NCI-H2196 treated with DMSO at 0.1 percent for 48 hours (cell line): ENCODE results near the gene NCOA3.

ENCODE experiments used
- DNase-seq: peaks from one replicate; lab custom pipeline; 2025; ENCODE audit not compliant: unreplicated experiment; lab: John Stamatoyannopoulos, UW

NCOA3 gene

DNA sequence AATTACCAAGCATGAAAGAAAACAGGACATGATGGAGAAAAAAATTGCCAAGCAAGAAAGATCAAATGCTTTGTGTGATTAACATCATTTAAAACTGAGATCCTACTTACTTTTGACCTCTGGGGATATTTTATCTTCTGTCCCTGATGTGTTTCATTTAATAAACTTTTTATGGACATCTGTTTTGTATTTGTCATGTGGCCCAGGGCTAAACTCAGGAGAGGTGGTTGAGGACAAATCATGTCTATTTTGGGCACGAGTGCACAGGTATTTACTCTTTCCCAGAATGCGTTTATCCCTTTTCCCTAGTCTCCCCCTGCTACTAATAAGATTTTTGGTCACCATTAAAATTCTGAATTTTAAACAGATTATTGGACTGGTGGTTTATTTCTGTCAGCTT lies 128.2 kb downstream of the NCOA3 start:
- DNase-seq = no peak

DNA sequence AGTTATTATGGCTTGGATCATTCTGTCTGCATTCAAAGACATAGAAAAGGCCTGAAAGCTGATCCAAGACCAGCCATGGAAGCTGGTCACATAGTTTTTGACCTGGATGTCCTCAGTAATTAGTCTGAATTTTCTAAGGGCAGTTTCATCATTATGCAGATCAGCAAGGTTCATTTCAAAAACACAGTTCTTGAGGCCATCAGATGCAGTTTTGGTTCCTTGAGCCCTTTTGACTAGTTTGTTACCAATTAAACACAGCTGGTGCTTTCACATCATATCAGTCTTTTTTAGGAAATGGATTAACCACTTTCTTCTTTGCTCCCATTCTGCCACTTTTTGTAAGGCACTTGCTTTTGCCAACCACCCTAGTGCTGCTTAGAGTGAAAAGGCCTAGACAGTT lies 129.4 kb downstream of the NCOA3 start:
- DNase-seq = no peak

DNA sequence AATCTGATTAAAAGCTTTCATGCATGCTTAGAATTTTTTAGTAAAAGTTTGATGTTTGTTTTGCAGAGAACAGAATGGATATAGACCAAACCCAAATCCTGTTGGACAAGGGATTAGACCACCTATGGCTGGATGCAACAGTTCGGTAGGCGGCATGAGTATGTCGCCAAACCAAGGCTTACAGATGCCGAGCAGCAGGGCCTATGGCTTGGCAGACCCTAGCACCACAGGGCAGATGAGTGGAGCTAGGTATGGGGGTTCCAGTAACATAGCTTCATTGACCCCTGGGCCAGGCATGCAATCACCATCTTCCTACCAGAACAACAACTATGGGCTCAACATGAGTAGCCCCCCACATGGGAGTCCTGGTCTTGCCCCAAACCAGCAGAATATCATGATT lies 133.6 kb downstream of the NCOA3 start:
- no peak for DNase-seq

DNA sequence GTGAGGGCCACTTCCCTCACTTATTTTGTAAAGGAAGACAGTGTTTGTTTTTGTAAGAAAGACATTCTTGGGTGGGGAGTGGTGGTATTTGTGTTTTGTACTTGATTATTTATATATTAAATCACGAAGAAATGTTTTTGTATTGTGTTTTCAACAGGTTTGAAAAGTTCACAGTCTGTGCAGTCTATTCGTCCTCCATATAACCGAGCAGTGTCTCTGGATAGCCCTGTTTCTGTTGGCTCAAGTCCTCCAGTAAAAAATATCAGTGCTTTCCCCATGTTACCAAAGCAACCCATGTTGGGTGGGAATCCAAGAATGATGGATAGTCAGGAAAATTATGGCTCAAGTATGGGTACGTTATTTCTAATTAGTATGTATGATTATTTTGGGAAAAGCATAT lies 137.2 kb downstream of the NCOA3 start:
- DNase-seq = no peak

DNA sequence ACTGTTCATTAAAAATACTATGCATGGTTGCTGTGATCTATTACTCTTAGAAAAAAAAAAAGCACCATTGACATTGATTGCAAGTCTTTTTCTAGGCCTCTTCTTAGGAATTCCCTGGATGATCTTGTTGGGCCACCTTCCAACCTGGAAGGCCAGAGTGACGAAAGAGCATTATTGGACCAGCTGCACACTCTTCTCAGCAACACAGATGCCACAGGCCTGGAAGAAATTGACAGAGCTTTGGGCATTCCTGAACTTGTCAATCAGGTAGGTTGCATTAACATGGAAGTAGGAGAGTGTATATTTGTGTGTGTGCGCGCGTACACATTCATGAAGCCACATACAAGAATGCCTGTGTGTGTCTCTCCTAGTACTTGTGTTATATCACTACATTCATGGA lies 140.4 kb downstream of the NCOA3 start:
- DNase-seq = no peak

DNA sequence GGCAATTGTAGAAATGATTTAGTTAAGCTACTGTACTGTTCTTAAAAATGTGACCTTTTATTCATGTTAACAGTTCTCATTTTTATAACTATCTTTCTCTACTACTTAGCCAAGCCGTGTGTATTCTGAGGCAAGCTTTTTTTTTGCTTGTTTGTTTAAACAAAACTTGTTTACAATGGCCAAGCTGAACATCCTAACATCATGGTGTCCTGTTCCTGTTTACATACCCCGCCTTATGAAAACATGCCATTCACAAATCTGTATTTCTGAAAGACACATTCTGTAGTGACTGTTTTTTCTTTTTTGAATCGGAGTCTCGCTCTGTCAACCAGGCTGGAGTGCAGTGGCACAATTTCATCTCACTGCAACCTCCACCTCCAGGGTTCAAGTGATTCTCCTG lies 140.9 kb downstream of the NCOA3 start:
- DNase-seq = no peak

DNA sequence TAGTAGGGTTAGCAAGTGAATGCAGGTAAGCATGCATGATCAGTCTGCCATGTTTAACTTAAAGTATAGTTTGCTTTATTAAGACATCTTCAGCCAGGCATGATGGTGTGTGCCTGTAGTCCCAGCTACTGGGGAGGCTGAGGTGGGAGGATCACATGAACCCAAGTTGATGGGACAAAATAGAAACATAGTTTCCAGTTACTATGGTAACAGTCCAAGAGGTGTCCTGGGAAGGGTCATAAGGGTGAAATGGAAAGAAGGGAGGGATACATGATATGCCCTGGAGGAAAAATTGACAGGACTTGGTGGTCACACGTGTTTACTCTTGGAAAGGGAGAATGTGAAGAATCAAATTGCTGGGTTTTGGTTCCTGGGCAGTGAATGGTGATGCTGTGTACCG lies 143.9 kb downstream of the NCOA3 start:
- no peak for DNase-seq

DNA sequence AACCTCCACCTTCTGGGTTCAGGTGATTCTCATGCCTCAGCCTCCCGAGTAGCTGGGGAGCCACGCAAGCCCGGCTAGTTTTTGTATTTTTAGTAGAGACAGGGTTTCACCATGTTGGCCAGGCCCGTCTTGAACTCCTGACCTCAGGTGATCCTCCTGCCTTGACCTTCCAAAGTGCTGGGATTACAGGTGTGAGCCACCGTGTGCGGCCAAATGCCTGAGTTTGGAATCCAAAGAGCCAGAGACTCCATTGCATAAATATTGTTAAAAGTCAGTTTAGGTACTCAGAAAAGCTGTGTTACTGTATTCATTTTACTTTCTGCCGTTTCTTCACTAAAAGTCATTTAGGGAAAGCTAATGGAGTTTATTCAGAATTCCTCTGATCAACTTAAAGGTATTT lies 146.3 kb downstream of the NCOA3 start:
- no peak for DNase-seq

DNA sequence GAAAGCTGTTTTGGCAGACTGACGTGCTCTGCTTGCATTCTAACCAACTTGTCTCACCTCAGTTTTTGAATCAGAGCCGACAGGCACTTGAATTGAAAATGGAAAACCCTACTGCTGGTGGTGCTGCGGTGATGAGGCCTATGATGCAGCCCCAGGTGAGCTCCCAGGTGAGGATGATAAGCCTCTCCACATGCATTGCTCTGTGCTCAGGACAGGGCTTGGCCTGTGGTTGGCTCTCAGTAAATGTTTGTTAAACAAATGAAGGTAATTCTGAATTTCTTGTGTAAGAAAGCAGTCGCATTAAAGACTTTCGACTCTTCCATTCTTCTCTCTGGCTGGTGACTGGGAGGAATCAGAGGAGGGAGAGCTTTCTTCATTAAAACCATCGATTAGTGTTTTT lies 147.3 kb downstream of the NCOA3 start:
- no peak for DNase-seq

DNA sequence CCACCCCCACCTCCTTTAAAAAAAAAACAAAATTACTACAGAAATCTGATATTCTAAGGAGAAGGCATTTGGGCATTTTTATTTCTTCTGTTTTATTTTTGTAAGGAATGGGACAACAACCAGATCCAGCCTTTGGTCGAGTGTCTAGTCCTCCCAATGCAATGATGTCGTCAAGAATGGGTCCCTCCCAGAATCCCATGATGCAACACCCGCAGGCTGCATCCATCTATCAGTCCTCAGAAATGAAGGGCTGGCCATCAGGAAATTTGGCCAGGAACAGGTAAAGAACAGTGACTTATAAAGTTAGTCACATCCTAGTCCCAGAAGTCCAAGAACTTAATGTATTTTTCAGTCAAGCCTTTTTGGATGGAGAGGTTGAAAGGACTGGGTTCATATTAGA lies 150.6 kb downstream of the NCOA3 start:
- DNase-seq = no peak

DNA sequence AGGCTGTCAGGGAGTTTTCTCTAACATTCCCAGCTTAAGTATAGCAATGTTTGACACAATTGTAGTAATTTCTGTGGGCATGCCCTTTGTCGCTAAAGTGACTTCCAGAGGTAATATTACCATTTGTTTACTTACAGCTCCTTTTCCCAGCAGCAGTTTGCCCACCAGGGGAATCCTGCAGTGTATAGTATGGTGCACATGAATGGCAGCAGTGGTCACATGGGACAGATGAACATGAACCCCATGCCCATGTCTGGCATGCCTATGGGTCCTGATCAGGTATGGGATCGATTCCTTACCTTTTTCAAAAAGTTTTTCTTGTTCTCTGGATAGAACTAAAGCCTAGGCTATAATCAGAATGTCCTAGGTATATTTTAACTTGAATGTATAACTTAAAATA lies 151.1 kb downstream of the NCOA3 start:
- no peak for DNase-seq

DNA sequence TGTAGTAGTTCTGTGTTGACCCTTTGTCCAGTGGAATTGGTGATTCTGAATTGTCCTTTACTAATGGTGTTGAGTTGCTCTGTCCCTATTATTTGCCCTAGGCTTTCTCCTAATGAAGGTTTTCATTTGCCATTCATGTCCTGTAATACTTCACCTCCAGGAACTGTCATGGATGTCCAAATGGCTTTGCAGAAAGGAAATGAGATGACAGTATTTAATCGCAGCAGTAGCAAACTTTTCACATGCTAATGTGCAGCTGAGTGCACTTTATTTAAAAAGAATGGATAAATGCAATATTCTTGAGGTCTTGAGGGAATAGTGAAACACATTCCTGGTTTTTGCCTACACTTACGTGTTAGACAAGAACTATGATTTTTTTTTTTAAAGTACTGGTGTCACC lies 152.2 kb downstream of the NCOA3 start:
- DNase-seq = no peak

DNA sequence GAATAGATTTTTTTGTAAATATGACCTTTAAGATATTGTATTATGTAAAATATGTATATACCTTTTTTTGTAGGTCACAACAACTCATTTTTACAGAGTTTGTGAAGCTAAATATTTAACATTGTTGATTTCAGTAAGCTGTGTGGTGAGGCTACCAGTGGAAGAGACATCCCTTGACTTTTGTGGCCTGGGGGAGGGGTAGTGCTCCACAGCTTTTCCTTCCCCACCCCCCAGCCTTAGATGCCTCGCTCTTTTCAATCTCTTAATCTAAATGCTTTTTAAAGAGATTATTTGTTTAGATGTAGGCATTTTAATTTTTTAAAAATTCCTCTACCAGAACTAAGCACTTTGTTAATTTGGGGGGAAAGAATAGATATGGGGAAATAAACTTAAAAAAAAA lies 152.7 kb downstream of the NCOA3 start:
- no peak for DNase-seq

DNA sequence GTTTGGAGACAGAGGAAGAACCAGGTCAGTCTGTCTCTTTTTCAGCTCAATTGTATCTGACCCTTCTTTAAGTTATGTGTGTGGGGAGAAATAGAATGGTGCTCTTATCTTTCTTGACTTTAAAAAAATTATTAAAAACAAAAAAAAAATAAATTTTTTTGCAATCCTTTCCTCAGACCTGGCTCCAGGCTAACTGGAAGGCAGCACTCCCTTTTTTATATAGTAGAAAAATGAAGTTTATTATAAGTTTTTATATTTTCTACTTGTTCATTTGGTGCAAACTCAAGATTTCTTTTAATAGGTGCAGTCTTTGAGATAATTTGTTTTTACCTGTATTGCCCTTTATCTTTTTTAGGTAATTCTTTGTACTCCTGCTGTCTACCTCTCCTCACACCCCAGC lies 153.9 kb downstream of the NCOA3 start:
- DNase-seq = no peak

DNA sequence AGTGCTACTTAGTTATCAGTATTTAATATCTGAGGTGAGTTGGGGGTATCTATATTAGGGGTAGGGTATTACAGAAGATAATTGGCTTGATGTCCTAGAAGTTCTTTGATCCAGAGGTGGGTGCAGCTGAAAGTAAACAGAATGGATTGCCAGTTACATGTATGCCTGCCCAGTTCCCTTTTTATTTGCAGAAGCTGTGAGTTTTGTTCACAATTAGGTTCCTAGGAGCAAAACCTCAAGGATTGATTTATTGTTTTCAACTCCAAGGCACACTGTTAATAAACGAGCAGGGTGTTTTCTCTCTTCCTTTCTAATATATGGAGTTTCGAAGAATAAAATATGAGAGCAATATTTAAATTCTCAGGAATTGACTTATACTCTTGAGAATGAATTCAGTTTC lies 154.6 kb downstream of the NCOA3 start:
- no peak for DNase-seq

DNA sequence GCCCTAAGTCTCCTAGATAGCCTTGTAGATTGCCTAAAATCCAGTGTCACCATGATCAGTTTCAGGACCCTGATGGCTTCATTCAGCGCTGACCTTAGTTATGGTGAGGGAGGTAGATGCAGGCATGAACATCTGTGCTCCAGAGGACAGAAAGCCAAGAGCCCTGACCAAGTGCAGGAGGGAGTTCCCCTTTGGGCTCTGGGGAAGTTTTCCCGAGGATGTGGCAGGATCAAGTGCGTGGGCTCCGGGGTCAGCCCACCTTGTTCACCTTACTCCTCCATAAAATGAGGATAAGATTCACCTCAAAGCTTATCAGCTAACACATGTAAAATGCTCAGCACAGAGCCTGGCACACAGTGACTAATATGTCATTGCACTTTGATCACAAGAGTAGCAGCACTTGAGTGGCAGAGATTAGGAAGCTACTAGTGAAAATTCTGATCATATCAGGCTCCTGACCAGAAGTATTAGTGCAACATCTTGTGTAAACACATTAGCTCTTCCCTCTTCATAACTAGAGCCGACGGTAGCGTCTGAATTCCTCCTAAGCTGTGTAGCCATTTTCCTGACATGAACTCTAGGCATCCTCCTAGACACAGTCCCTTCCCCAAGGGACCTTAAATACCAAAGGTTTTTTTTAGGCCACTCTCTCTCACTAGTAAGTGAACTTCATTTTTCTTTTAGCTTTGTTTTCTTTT lies 158.4 kb downstream of the NCOA3 start:
- no peak for DNase-seq

DNA sequence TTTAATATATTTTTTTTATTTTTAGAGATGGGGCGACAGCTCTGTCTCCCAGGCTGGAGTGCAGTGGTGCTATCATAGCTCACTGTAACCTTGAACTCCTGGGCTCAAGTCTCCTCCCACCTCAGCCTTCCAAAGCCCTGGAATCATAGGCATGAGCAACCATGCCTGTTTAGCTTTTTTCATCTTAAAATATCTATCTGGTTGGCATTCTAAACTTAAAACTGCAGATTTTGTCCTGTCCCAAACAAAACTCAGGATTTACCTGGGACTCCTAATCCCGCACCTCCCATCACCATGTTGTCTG lies 158.9 kb downstream of the NCOA3 start:
- DNase-seq = no peak

DNA sequence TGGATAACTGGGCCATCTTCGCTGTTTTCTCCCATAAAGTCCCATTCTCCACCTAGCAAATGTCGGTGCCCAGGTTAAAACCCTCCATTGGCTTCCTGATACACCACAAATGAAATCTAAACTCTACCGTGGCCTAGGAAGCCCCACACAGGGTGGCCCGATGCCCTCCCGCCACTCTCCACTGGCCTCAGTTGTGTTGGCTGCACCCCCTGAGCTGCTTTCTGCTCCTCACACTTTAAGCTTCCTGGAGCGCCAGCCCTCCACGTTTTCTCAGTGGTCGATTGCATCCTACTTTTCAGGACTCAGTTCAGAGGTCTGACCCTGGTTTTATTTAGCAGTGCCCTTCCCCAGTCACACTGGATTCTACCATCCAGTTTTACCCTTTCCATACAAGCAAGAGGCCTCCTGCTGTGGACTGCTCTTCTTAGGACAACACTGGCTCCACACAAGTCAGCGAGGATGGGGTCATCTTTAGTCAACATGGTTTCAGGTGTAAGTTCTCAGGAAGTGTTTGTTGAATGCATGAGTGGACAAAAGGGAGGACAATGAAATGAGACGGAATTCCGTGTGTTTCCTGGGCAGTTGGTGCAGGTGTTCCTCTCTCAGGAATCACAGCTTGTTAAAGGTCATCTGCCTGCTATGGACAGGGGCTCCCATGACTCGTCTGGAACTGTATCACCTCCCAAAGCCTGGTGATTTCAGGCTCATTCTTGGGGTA lies 159.5 kb downstream of the NCOA3 start:
- DNase-seq = no peak

DNA sequence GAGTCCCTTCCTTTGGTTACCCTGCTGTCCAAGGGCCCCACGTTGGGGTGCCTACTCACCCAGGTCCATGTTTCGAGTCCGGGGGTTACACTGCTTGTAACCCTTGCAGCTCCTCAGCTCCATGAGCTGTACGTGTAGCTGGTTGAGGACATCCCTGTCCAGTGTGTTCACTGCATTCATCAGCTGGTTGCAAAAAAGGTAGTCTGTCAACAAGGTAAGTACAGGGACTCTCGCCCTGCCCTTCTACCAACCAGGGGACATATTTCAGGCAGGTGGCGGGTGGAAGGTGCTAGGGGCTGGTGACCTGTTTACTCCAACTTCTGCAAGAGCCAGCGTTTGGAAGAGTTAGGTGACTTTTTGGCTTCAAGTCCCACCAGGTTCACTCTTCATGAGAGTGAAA lies 160.0 kb downstream of the NCOA3 start:
- DNase-seq = no peak

DNA sequence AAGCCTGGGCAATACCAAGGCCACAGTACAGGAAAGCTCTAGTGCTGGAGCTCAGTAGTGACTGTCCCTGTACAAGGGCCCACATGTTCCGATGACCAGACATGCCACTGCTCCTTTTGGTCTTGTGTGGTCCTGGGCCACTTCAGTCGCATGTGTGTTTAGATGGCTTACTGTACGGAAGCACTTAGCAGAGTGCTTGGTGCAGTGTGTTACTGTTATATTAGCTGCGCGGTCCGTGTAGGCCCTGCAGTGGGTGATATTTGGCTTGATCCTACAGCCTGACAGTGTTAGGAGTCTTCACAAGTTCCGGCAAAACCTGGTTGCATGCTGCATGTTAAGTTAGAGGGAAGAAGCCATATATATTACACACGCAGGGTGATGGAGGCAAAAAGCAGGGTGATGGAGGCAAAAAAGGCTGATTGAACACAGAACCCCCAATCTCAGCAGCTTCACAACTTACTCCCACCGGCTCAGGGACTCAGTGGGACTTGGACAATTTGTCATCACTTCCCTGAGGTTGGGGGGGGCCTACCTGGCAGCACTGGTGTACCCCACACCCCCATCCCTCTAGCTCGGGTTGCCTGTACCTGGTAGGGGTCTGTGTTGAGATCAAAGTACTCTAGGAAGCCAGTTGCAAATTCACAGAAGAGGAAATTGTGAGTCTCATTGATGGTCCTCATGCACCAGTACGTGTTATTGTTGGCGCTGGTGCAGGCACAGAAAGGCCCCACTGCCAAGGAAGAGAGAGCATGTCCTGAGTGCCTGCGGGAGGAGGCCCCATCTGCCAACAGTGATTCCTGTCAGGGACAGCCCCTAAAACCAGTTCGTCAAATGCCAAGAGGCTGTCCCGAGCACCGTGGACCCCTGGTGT lies 161.0 kb downstream of the NCOA3 start:
- DNase-seq = no peak

DNA sequence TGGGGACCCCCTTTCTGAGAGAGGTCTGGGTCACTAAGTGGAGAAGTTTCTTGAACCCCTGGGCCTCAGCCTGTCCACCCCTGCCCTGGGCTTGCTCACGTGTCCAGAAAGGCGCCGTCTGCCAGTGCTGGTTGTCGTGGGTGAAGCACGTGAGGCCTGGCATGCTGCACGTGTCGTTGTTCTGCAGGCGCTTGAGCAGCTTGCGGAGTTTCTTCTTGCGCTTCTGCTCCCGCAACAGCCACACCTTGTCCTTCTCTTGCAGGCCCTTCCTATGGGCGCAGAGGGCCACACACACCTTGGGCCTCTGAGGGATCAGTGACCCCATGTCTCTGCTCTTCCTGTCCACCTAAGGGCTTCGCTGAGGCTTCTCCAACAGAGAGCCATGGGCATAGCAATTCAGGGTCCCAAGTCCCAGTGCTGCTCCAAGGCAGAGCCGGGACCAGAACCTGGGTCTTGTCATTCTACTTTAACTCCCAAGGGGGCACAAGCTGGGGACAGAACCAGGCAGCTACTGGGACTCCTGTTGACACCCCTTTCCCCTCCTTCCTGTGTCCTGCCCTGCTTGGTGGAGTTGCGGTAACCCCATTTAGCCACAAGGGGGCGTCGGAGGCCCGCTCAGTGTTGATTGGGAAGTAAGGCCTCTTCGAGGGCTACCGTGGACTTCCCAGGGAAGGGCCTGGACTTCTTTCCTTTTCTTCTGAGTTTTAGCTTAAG lies 161.8 kb downstream of the NCOA3 start:
- DNase-seq = peak; percentile 22

DNA sequence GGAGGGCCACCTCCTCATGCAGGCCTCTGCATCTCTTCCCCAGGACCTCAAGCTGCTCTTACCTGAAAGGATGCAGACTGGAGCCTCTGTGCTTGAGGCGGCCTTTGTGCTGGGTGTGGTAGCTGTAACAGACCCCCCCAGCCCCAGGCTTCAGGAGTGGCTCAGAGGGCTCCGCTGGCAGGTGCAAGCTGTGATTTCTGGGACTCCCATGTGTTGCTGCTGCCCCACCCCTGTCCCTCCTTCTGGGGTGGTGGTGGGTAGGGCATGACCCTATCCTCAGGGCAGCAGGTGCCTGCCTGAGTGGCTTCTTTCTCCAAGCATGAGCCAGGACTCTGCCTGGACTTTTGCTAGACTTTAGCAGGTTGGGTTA lies 162.4 kb downstream of the NCOA3 start:
- no peak for DNase-seq
